Mesendoderm (in vitro differentiated cells): ENCODE data around the gene ZSWIM8.

Source experiments
- DNase-seq: peaks from one replicate; pipeline ENCODE4 v3.0.0; 2013
- H2AK5ac ChIP-seq: 2 replicates; pipeline ENCODE4 v1.6.1; 2013; ENCODE audit warnings: low read length, inconsistent platforms
- H2BK120ac ChIP-seq: 2 replicates; pipeline ENCODE4 v1.6.1; 2013; ENCODE audit warnings: low read depth, mild to moderate bottlenecking, low read length, moderate library complexity, mixed read lengths
- H2BK15ac ChIP-seq: replicated peaks from 2 replicates; pipeline ENCODE4 v1.6.1; 2013; ENCODE audit warnings: low read depth, mild to moderate bottlenecking, moderate library complexity
- H2BK5ac ChIP-seq: 2 replicates; pipeline ENCODE4 v1.6.1; 2013; ENCODE audit warnings: low read length, inconsistent platforms
- H3K18ac ChIP-seq: 2 replicates; pipeline ENCODE4 v1.6.1; 2013; ENCODE audit warnings: mild to moderate bottlenecking, low read length, mixed read lengths
- H3K23ac ChIP-seq: one replicate; pipeline ENCODE4 v1.6.1; 2013; ENCODE audit warnings: low read length
- H3K27ac ChIP-seq: 2 replicates; pipeline ENCODE4 v1.5.1; 2013; ENCODE audit warnings: low read depth, mild to moderate bottlenecking, inconsistent platforms, low read length, moderate library complexity
- H3K27me3 ChIP-seq: 2 replicates; pipeline ENCODE4 v1.6.1; 2013; ENCODE audit warnings: low read length, control low read depth, mild to moderate bottlenecking, inconsistent platforms; ENCODE audit not compliant: insufficient read depth, poor library complexity
- H3K36me3 ChIP-seq: 2 replicates; pipeline ENCODE4 v1.6.1; 2013; ENCODE audit warnings: low read length, inconsistent platforms; ENCODE audit not compliant: control insufficient read depth, insufficient read depth
- H3K4ac ChIP-seq: one replicate; pipeline ENCODE4 v1.6.1; 2013; ENCODE audit warnings: low read depth, mild to moderate bottlenecking, low read length, moderate library complexity
- H3K4me1 ChIP-seq: 2 replicates; pipeline ENCODE4 v1.6.1; 2013; ENCODE audit warnings: low read depth, low read length, inconsistent platforms; ENCODE audit not compliant: control insufficient read depth
- H3K4me2 ChIP-seq: 2 replicates; pipeline ENCODE4 v1.6.1; 2013; ENCODE audit warnings: low read length
- H3K4me3 ChIP-seq: 2 replicates; pipeline ENCODE4 v1.5.1; 2013; ENCODE audit warnings: mild to moderate bottlenecking, low read length
- H3K56ac ChIP-seq: one replicate; pipeline ENCODE4 v1.6.1; 2013; ENCODE audit warnings: low read length
- H3K79me1 ChIP-seq: 2 replicates; pipeline ENCODE4 v1.6.1; 2013; ENCODE audit warnings: low read length, inconsistent platforms
- H3K79me2 ChIP-seq: 2 replicates; pipeline ENCODE4 v1.6.1; 2013; ENCODE audit warnings: mild to moderate bottlenecking, low read length; ENCODE audit not compliant: control insufficient read depth, insufficient read depth
- H3K9ac ChIP-seq: 2 replicates; pipeline ENCODE4 v1.6.1; 2013; ENCODE audit warnings: low read length, inconsistent platforms
- H4K5ac ChIP-seq: one replicate; pipeline ENCODE4 v1.6.1; 2013; ENCODE audit warnings: low read length
- H4K8ac ChIP-seq: one replicate; pipeline ENCODE4 v1.6.1; 2013; ENCODE audit warnings: low read depth, mild to moderate bottlenecking, control low read depth, low read length, moderate library complexity
- WGBS: extraction: QIAGEN DNeasy Blood & Tissue Kit; methylation state at CpG from one replicate; pipeline ENCODE4 v1.1.7; 2013; ENCODE audit warnings: low lambda C conversion rate, missing lambda C conversion rate; ENCODE audit not compliant: insufficient coverage; ENCODE audit errors: extremely low coverage; 5-methylcytosine and 5-hydroxymethylcytosine counted together

Gene ZSWIM8

GRCh38 chr10:73808021-73808815 lies 22.8 kb downstream of the ZSWIM8 start:
- Histone ChIP-seq H3K27ac (no peak overlapping the region), H3K18ac (no peak overlapping the region), H4K5ac (no peak overlapping the region), H3K4me1 (peaks cover 3% of the 10 kb centered on the region), H2AK5ac (no peak overlapping the region), H3K79me1 (no peaks in the 10 kb centered on the region), H3K9ac (no peak overlapping the region), H2BK5ac (no peak overlapping the region), H3K23ac (no peak overlapping the region), H3K4ac (no peak overlapping the region), H3K27me3 (no peaks in the 10 kb centered on the region), H3K4me2 (no peak overlapping the region), H3K79me2 (no peaks in the 10 kb centered on the region), H2BK120ac (no peak overlapping the region), H2BK15ac (no peak overlapping the region), H3K36me3 (peaks cover 2% of the 10 kb centered on the region), H4K8ac (no peak overlapping the region), H3K4me3 (no peak overlapping the region), H3K56ac (no peak overlapping the region)
- DNase-seq = no peak
- WGBS = no CpG with 5 or more reads among the region's 16 CpGs

- no peak for DNase-seq
- H4K5ac ChIP-seq = no peak overlapping the region
- H3K4me3 ChIP-seq = no peak overlapping the region
- no peak overlapping the region for H3K27ac ChIP-seq
- H2BK15ac ChIP-seq = no peak overlapping the region
- H3K79me2 ChIP-seq = no peaks in the 10 kb centered on the region
- no peak overlapping the region for H3K9ac ChIP-seq
- no peak overlapping the region for H3K4me2 ChIP-seq
- H2AK5ac ChIP-seq = no peak overlapping the region
- H3K36me3 ChIP-seq = peaks cover 2% of the 10 kb centered on the region
- H3K4ac ChIP-seq = no peak overlapping the region
- H3K79me1 ChIP-seq = no peaks in the 10 kb centered on the region
- no peak overlapping the region for H3K56ac ChIP-seq
- no peaks in the 10 kb centered on the region for H3K27me3 ChIP-seq
- peaks cover 3% of the 10 kb centered on the region for H3K4me1 ChIP-seq
- no CpG with 5 or more reads among the region's 5 CpGs for WGBS
- H3K23ac ChIP-seq = no peak overlapping the region
- no peak overlapping the region for H2BK120ac ChIP-seq
- no peak overlapping the region for H4K8ac ChIP-seq
- no peak overlapping the region for H2BK5ac ChIP-seq
- no peak overlapping the region for H3K18ac ChIP-seq
Observed at GRCh38 chr10:73809061-73809818, 23.8 kb downstream of the ZSWIM8 start.

GRCh38 chr10:73810358-73810734 lies 24.9 kb downstream of the ZSWIM8 start:
- no peak for DNase-seq
- peak overlapping the region; percentile 87 for H3K9ac ChIP-seq
- H3K4me2 ChIP-seq = peak overlapping the region; percentile 33
- H4K8ac ChIP-seq = no peak overlapping the region
- H2BK5ac ChIP-seq = no peak overlapping the region
- no peak overlapping the region for H3K18ac ChIP-seq
- H4K5ac ChIP-seq = no peak overlapping the region
- no CpG with 5 or more reads among the region's 7 CpGs for WGBS
- no peak overlapping the region for H3K4ac ChIP-seq
- no peaks in the 10 kb centered on the region for H3K79me2 ChIP-seq
- H2BK120ac ChIP-seq = no peak overlapping the region
- no peak overlapping the region for H3K27ac ChIP-seq
- no peak overlapping the region for H3K23ac ChIP-seq
- H3K36me3 ChIP-seq = peaks cover 2% of the 10 kb centered on the region
- H3K56ac ChIP-seq = peak overlapping the region; percentile 91
- H3K4me3 ChIP-seq = no peak overlapping the region
- no peak overlapping the region for H2BK15ac ChIP-seq
- H3K79me1 ChIP-seq = no peaks in the 10 kb centered on the region
- H3K4me1 ChIP-seq = peaks cover 3% of the 10 kb centered on the region
- no peaks in the 10 kb centered on the region for H3K27me3 ChIP-seq
- H2AK5ac ChIP-seq = no peak overlapping the region

GRCh38 chr10:73810735-73811465 lies 25.5 kb downstream of the ZSWIM8 start:
- Histone ChIP-seq H3K9ac (peak overlapping the region; percentile 87), H3K27me3 (no peaks in the 10 kb centered on the region), H3K18ac (peak overlapping the region; percentile 46), H3K4me3 (peak overlapping the region; percentile 74), H4K5ac (no peak overlapping the region), H2BK5ac (no peak overlapping the region), H4K8ac (no peak overlapping the region), H3K79me2 (no peaks in the 10 kb centered on the region), H2BK15ac (no peak overlapping the region), H3K4ac (no peak overlapping the region), H3K56ac (peak overlapping the region; percentile 91), H2BK120ac (no peak overlapping the region), H2AK5ac (no peak overlapping the region), H3K79me1 (no peaks in the 10 kb centered on the region), H3K4me2 (peak overlapping the region; percentile 33), H3K4me1 (peaks cover 3% of the 10 kb centered on the region), H3K23ac (no peak overlapping the region), H3K36me3 (peaks cover 2% of the 10 kb centered on the region), H3K27ac (peak overlapping the region; percentile 66)
- no CpG with 5 or more reads among the region's 63 CpGs for WGBS
- peak; percentile 53 for DNase-seq

- Histone ChIP-seq H2AK5ac (no peak overlapping the region), H2BK5ac (no peak overlapping the region), H3K36me3 (no peaks in the 10 kb centered on the region), H4K8ac (no peak overlapping the region), H3K4me1 (peaks cover 5% of the 10 kb centered on the region), H3K56ac (no peak overlapping the region), H2BK120ac (no peak overlapping the region), H3K9ac (no peak overlapping the region), H3K18ac (no peak overlapping the region), H3K79me2 (no peaks in the 10 kb centered on the region), H3K4me3 (no peak overlapping the region), H3K4ac (no peak overlapping the region), H3K23ac (no peak overlapping the region), H3K27me3 (no peaks in the 10 kb centered on the region), H2BK15ac (no peak overlapping the region), H3K4me2 (no peak overlapping the region), H4K5ac (no peak overlapping the region), H3K27ac (no peak overlapping the region), H3K79me1 (no peaks in the 10 kb centered on the region)
- DNase-seq = peak; percentile 59
- no CpG with 5 or more reads among the region's 4 CpGs for WGBS
Observed at GRCh38 chr10:73812657-73813056, 27.3 kb downstream of the ZSWIM8 start.
